Spleen (tissue), 11 donors: ENCODE measurements around the gene ACVR1C. TPM values are rescaled to one million over a fixed set of nuclear protein-coding genes. Genes with fewer than 3 reads are reported as not detected.

Source experiments
- DNase-seq: peaks from one replicate; pipeline ENCODE4 v3.0.0-alpha.2; 2020
- H3K27ac ChIP-seq, 8 donors: fragments of 200-600 bp; sonication (generic) in 7 of 8; 1 replicate in 4 of 8; 2 replicates in 4 of 8; pipeline versions ENCODE4 v1.5.0 to v1.8.0; 2016 to 2021; ENCODE audit warnings: inconsistent platforms in 4 of 8, mild to moderate bottlenecking in 4 of 8, moderate library complexity in 1 of 8
- H3K27me3 ChIP-seq, 7 donors: fragments of 200-600 bp; sonication (generic) in 6 of 7; replicated peaks in 1 of 7; 1 replicate in 4 of 7; 2 replicates in 3 of 7; pipeline versions ENCODE4 v1.5.0 to v1.8.0; 2016 to 2021; ENCODE audit warnings: inconsistent platforms in 3 of 7, mild to moderate bottlenecking in 1 of 7
- H3K36me3 ChIP-seq, 6 donors: fragments of 200-600 bp; sonication (generic) in 5 of 6; 1 replicate in 4 of 6; 2 replicates in 2 of 6; pipeline versions ENCODE4 v1.5.0 to v1.8.0; 2016 to 2021; ENCODE audit warnings: inconsistent platforms in 2 of 6
- H3K4me1 ChIP-seq, 6 donors: fragments of 200-600 bp; sonication (generic) in 5 of 6; 1 replicate in 3 of 6; 2 replicates in 3 of 6; pipeline versions ENCODE4 v1.5.0 to v1.8.0; 2016 to 2021; ENCODE audit warnings: inconsistent platforms in 3 of 6
- H3K4me3 ChIP-seq, 8 donors: fragments of 200-600 bp; sonication (generic) in 7 of 8; 1 replicate in 4 of 8; 2 replicates in 4 of 8; pipeline versions ENCODE4 v1.5.0 to v1.8.0; 2016 to 2021; ENCODE audit warnings: inconsistent platforms in 4 of 8, mild to moderate bottlenecking in 4 of 8, moderate library complexity in 2 of 8
- H3K9me3 ChIP-seq, 8 donors: fragments of 200-600 bp; sonication (generic) in 7 of 8; 1 replicate in 4 of 8; 2 replicates in 4 of 8; pipeline versions ENCODE4 v1.5.0 to v1.8.0; 2016 to 2021; ENCODE audit warnings: inconsistent platforms in 4 of 8
- POLR2A ChIP-seq, 3 donors: fragments of 450-650 bp; IDR thresholded peaks; one replicate each; pipeline ENCODE4 v1.5.1; 2017; ENCODE audit warnings: antibody characterized with exemption in 3 of 3, mild to moderate bottlenecking in 1 of 3
- POLR2AphosphoS5 ChIP-seq, 3 donors: sonication (generic); formaldehyde crosslinking; IDR thresholded peaks; one replicate each; pipeline ENCODE4 v1.5.1; 2017; ENCODE audit warnings: antibody characterized with exemption in 3 of 3
- WGBS, 5 donors: extraction: QIAGEN DNeasy Blood & Tissue Kit in 3 of 5; methylation state at CpG; one replicate each; pipeline versions ENCODE4 v1.1.5 to v1.1.7; 2013 to 2018; 5-methylcytosine and 5-hydroxymethylcytosine counted together
- intact Hi-C: fragments of 100-400 bp; cut with DNase I; formaldehyde crosslinking; loops from one replicate; pipeline ENCODE4 v1.15.0; 2023; ENCODE audit warnings: low total_unique reads
- polyA plus RNA-seq, 3 donors: library from polyadenylated mRNA; stranded (reverse); fragments of 200-250 nt; gene quantifications; one replicate each; pipeline ENCODE4 v1.2.1, GENCODE V29; 2013
- total RNA-seq, 7 donors: library from RNA; depleted of rRNA in 3 of 7; stranded (reverse); fragments of >200 nt in 3 of 7; fragmentation: NEBNext Ultra II Directional in 4 of 7; extraction: Animal tissue kit (Norgen Biotek cat#: 25700) in 4 of 7; gene quantifications; one replicate each; pipeline versions ENCODE4 v1.1.0 to v1.2.1, GENCODE V29; 2016 to 2021
- TF ChIP-seq, protein P1 (sequence below), 11 experiments: fragments of 200-600 bp in 7 of 11; fragments of 450-650 bp in 4 of 11; sonication (generic) in 4 of 11; IDR thresholded peaks in 8 of 11; conservative IDR thresholded peaks in 3 of 11; 1 replicate in 7 of 11; 2 replicates in 4 of 11; pipeline versions ENCODE4 v1.4.0 to v1.8.0; 2016 to 2021; ENCODE audit warnings: antibody characterized with exemption in 11 of 11, inconsistent platforms in 4 of 11, mild to moderate bottlenecking in 1 of 11
- donor health status: healthy with polysubstance abuse.
- donor health status: DM: no; HTN: no; CAD: no; lungs with moderate emphysema.
- donor health status: DM: no; HTN: no; CAD: no.
- donor health status: Bipolar disorder and iron deficiency.
- donor health status: healthy.
- donor health status: DM: no; HTN: no; CAD: no.
- donor health status: DM: yes; HTN: yes; CAD: no.

Gene ACVR1C
- total and polyA plus RNA-seq, 10 donors = 0.03 to 1.4 (median 0.39) TPM

DNA sequence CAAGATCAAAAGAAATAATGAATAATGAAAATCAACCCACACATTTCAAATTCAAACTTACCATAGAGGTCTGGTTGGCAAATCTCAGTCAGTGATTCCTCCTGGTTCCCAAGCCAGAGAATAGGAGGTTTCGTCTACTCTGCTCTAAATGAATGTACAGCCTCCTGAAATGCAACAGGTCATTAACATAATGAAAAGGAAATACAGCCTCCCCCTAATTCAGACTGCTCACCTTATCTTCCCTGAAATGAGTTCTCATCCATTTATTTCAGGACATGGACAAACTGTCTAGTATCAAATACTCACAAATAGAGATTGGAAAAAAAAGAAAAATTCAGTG is 141.4 kb downstream of the ACVR1C start:
- intact Hi-C loops = no loop called here
- Histone ChIP-seq H3K36me3 (no peaks in the 10 kb centered on the region), H3K27me3 (no peaks in the 10 kb centered on the region), H3K9me3 (no peaks in the 10 kb centered on the region), H3K4me1 (peaks cover 0 to 5% (median 1%) of the 10 kb centered on the region in 6 donors), H3K4me3 (no peak overlapping the region), H3K27ac (no peak overlapping the region)
- TF ChIP-seq POLR2A (IDR thresholded peaks at IDR 0.05) (no peak), POLR2AphosphoS5 (IDR thresholded peaks at IDR 0.05) (no peak)
- TF ChIP-seq, protein P1, sequence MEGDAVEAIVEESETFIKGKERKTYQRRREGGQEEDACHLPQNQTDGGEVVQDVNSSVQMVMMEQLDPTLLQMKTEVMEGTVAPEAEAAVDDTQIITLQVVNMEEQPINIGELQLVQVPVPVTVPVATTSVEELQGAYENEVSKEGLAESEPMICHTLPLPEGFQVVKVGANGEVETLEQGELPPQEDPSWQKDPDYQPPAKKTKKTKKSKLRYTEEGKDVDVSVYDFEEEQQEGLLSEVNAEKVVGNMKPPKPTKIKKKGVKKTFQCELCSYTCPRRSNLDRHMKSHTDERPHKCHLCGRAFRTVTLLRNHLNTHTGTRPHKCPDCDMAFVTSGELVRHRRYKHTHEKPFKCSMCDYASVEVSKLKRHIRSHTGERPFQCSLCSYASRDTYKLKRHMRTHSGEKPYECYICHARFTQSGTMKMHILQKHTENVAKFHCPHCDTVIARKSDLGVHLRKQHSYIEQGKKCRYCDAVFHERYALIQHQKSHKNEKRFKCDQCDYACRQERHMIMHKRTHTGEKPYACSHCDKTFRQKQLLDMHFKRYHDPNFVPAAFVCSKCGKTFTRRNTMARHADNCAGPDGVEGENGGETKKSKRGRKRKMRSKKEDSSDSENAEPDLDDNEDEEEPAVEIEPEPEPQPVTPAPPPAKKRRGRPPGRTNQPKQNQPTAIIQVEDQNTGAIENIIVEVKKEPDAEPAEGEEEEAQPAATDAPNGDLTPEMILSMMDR (IDR thresholded peaks at IDR 0.05 in 8 of 11, conservative IDR thresholded peaks at IDR 0.05 in 3 of 11) = no peak
- WGBS, 5 donors = 72 to 91% (median 80%) methylated on average over 1 of the region's 1 CpG
- DNase-seq = no peak

DNA sequence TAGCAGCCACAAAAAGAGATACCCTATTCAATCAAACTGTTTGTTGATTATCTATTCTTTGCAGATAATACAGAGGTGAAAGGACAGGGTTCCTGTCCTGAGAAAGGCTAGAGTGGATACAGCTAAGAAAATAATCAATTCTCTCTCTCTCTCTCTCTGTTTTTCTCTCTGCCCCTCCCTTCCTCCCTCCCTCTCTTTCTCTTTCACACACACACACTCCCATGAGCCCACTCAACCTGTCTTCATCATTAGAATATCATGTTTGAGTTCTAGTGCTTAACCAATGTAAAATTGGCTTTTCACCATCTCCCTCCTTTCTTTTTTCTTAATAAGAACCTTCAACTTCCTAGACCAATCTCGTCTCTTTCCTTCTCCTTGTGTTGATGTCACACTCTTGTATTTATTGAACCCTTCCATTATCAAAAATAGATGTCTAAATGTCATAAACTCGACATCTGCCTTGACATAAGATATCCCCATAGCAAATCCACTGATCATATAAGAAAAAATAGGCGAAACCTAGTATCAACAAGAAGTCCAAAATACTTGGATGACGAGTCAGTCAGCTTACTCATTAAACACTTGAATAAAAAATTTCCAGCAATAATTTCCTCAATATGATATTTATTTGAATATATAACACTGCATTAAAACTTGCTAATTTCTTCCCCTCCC is 141.9 kb downstream of the ACVR1C start:
- H3K4me3 ChIP-seq = no peak overlapping the region
- intact Hi-C loops = no loop called here
- no peaks in the 10 kb centered on the region for H3K27me3 ChIP-seq
- H3K36me3 ChIP-seq = no peaks in the 10 kb centered on the region
- TF ChIP-seq POLR2AphosphoS5 (IDR thresholded peaks at IDR 0.05) (no peak), POLR2A (IDR thresholded peaks at IDR 0.05) (no peak)
- TF ChIP-seq, protein P1 (IDR thresholded peaks at IDR 0.05 in 8 of 11, conservative IDR thresholded peaks at IDR 0.05 in 3 of 11) = no peak
- DNase-seq = no peak
- H3K9me3 ChIP-seq = no peaks in the 10 kb centered on the region
- 83 to 89% (median 86%) methylated on average over 4 of the region's 4 CpGs for WGBS, 5 donors
- no peaks in the 10 kb centered on the region for H3K4me1 ChIP-seq
- H3K27ac ChIP-seq = no peak overlapping the region

DNA sequence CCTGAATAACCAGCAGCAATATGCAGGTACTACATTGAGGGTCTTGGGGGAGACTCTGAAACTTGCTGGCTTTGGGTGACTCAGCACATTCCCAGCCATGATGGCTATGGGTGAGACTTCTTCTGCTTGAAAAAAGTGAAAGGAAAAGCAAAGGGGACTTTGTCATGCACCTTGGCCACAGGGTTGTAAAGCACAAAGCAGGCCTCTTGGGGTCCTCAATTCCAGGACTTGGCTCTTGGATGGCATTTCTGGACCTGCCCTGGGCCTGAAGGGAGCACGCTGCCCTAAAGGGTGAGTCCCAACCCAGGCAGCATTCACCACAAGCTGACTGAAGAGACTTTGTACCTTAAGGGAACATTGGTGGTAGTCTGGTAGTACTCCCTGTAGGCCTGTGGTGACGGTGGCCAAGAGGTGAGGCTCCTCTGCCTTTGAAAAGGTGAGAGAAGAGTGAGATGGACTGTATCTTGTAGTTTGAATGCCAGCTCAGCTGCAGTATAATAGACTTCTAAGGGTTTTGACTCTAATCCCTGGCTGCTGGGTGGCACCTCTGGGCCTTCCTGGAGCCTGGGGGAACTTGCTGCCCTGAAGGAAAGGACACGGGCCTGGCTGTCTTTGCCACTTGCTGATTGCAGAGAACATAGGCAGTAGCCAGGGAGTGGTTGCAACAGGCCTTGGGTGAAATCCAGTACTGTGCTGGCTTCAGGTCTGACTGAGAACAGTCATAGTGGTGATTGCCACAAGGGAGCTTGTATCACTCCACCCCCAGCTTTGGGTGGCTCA is 148.3 kb downstream of the ACVR1C start:
- Histone ChIP-seq H3K27ac (peak overlapping the region in 1 of 8 donors; percentile 15), H3K27me3 (no peaks in the 10 kb centered on the region), H3K4me1 (no peaks in the 10 kb centered on the region), H3K9me3 (no peaks in the 10 kb centered on the region), H3K36me3 (no peaks in the 10 kb centered on the region), H3K4me3 (no peak overlapping the region)
- TF ChIP-seq POLR2A (IDR thresholded peaks at IDR 0.05) (no peak), POLR2AphosphoS5 (IDR thresholded peaks at IDR 0.05) (no peak)
- TF ChIP-seq, protein P1 (IDR thresholded peaks at IDR 0.05 in 8 of 11, conservative IDR thresholded peaks at IDR 0.05 in 3 of 11) = no peak
- intact Hi-C loops = no loop called here
- WGBS, 5 donors = 76 to 79% (median 77%) methylated on average over 2 to 3 of the region's 3 CpGs
- no peak for DNase-seq
